Measurements from ENCODE around the gene CD58.

GRCh38 chr1:116554924-116555323 lies 15.9 kb downstream of the CD58 start:
- TF ChIP-seq POLR2A (IDR thresholded peaks at IDR 0.05) = no peak
- TF ChIP-seq CTCF (IDR thresholded peaks at IDR 0.05) = no peak

Data from Peyer's patch (tissue), 4 donors.